ENCODE results near the gene TNIK. TPM values are rescaled to one million over a fixed set of nuclear protein-coding genes. Genes with fewer than 3 reads are reported as not detected.

TNIK gene
- total and polyA plus RNA-seq, 2 experiments from 2014 or later: 14.6 to 34.3 TPM

DNA sequence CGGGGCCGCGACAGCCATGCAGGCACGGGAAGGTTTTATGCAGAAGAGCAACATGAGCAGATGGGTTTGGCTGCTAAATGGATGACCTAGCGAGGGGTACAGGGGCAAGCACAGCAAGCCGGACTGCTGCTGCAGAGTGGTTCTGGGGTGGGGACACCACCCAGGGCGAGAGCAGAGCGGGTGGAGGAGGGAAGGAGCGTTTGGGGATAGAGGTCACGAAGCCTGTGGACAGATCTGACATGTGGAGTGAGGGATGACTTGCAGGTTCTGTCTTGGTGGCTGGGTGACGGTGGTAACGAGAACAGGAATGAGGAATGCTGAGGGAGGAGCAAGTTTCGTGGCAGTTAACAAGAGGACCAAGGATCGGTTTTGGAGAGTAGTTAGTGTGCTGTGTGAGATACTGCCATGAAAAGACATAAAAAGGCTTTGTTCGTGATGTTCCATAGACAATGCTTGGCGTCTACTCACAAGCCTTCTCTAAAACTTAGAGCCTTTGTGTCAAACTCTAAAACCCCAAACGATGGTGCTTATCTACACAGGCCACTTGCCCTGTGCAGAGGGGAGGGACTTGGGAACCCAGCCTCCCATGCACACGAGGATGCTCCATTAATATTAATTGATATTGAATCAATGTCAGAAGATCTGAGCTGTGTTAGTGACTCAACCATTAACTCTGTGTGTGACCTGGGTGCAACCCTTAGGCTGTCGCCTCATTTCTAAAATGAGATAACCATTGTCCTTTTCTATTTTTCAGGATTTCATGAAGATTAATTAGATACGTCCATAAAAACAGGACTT is 301.0 kb downstream of the TNIK start (continued):
- TF ChIP-seq, protein P1, sequence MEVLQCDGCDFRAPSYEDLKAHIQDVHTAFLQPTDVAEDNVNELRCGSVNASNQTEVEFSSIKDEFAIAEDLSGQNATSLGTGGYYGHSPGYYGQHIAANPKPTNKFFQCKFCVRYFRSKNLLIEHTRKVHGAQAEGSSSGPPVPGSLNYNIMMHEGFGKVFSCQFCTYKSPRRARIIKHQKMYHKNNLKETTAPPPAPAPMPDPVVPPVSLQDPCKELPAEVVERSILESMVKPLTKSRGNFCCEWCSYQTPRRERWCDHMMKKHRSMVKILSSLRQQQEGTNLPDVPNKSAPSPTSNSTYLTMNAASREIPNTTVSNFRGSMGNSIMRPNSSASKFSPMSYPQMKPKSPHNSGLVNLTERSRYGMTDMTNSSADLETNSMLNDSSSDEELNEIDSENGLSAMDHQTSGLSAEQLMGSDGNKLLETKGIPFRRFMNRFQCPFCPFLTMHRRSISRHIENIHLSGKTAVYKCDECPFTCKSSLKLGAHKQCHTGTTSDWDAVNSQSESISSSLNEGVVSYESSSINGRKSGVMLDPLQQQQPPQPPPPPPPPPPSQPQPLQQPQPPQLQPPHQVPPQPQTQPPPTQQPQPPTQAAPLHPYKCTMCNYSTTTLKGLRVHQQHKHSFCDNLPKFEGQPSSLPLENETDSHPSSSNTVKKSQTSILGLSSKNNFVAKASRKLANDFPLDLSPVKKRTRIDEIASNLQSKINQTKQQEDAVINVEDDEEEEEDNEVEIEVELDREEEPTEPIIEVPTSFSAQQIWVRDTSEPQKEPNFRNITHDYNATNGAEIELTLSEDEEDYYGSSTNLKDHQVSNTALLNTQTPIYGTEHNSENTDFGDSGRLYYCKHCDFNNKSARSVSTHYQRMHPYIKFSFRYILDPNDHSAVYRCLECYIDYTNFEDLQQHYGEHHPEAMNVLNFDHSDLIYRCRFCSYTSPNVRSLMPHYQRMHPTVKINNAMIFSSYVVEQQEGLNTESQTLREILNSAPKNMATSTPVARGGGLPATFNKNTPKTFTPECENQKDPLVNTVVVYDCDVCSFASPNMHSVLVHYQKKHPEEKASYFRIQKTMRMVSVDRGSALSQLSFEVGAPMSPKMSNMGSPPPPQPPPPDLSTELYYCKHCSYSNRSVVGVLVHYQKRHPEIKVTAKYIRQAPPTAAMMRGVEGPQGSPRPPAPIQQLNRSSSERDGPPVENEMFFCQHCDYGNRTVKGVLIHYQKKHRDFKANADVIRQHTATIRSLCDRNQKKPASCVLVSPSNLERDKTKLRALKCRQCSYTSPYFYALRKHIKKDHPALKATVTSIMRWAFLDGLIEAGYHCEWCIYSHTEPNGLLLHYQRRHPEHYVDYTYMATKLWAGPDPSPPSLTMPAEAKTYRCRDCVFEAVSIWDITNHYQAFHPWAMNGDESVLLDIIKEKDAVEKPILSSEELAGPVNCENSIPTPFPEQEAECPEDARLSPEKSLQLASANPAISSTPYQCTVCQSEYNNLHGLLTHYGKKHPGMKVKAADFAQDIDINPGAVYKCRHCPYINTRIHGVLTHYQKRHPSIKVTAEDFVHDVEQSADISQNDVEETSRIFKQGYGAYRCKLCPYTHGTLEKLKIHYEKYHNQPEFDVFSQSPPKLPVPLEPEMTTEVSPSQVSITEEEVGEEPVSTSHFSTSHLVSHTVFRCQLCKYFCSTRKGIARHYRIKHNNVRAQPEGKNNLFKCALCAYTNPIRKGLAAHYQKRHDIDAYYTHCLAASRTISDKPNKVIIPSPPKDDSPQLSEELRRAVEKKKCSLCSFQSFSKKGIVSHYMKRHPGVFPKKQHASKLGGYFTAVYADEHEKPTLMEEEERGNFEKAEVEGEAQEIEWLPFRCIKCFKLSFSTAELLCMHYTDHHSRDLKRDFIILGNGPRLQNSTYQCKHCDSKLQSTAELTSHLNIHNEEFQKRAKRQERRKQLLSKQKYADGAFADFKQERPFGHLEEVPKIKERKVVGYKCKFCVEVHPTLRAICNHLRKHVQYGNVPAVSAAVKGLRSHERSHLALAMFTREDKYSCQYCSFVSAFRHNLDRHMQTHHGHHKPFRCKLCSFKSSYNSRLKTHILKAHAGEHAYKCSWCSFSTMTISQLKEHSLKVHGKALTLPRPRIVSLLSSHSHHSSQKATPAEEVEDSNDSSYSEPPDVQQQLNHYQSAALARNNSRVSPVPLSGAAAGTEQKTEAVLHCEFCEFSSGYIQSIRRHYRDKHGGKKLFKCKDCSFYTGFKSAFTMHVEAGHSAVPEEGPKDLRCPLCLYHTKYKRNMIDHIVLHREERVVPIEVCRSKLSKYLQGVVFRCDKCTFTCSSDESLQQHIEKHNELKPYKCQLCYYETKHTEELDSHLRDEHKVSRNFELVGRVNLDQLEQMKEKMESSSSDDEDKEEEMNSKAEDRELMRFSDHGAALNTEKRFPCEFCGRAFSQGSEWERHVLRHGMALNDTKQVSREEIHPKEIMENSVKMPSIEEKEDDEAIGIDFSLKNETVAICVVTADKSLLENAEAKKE (CRISPR knock-in tag; IDR thresholded peaks at IDR 0.05): no peak
- TF ChIP-seq, protein P2, sequence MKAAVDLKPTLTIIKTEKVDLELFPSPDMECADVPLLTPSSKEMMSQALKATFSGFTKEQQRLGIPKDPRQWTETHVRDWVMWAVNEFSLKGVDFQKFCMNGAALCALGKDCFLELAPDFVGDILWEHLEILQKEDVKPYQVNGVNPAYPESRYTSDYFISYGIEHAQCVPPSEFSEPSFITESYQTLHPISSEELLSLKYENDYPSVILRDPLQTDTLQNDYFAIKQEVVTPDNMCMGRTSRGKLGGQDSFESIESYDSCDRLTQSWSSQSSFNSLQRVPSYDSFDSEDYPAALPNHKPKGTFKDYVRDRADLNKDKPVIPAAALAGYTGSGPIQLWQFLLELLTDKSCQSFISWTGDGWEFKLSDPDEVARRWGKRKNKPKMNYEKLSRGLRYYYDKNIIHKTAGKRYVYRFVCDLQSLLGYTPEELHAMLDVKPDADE (IDR thresholded peaks at IDR 0.05): no peak
- TF ChIP-seq, protein P3, sequence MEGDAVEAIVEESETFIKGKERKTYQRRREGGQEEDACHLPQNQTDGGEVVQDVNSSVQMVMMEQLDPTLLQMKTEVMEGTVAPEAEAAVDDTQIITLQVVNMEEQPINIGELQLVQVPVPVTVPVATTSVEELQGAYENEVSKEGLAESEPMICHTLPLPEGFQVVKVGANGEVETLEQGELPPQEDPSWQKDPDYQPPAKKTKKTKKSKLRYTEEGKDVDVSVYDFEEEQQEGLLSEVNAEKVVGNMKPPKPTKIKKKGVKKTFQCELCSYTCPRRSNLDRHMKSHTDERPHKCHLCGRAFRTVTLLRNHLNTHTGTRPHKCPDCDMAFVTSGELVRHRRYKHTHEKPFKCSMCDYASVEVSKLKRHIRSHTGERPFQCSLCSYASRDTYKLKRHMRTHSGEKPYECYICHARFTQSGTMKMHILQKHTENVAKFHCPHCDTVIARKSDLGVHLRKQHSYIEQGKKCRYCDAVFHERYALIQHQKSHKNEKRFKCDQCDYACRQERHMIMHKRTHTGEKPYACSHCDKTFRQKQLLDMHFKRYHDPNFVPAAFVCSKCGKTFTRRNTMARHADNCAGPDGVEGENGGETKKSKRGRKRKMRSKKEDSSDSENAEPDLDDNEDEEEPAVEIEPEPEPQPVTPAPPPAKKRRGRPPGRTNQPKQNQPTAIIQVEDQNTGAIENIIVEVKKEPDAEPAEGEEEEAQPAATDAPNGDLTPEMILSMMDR (conservative IDR thresholded peaks at IDR 0.05; ENCODE audit: low read depth in 2 of 2): no peak
- TF ChIP-seq STAT1 (IDR thresholded peaks at IDR 0.05; ENCODE audit: unreplicated experiment): no peak
- no peak for TF ChIP-seq JUNB (IDR thresholded peaks at IDR 0.05; ENCODE audit: unreplicated experiment)
- TF ChIP-seq ZNF331 (CRISPR knock-in tag; IDR thresholded peaks at IDR 0.05; ENCODE audit: low read depth): no peak
